HTR-8/SVneo (cell line): Measurements from ENCODE around the gene SIKE1.
"Not testable (repeated sequence)": the region's sequence is repeated elsewhere in the genome, so short reads cannot be mapped to it uniquely, and the experiment has no call there.

Experiments
- DNase-seq: peaks from one replicate; pipeline ENCODE4 v3.0.0; 2011; ENCODE audit warnings: low spot score, mixed read lengths; ENCODE audit not compliant: insufficient read length
- FAIRE-seq: peaks from 2 replicates; lab custom pipeline; 2011; peaks lifted over from hg19 to GRCh38; lab: Jason Lieb, UNC

Gene SIKE1

DNA sequence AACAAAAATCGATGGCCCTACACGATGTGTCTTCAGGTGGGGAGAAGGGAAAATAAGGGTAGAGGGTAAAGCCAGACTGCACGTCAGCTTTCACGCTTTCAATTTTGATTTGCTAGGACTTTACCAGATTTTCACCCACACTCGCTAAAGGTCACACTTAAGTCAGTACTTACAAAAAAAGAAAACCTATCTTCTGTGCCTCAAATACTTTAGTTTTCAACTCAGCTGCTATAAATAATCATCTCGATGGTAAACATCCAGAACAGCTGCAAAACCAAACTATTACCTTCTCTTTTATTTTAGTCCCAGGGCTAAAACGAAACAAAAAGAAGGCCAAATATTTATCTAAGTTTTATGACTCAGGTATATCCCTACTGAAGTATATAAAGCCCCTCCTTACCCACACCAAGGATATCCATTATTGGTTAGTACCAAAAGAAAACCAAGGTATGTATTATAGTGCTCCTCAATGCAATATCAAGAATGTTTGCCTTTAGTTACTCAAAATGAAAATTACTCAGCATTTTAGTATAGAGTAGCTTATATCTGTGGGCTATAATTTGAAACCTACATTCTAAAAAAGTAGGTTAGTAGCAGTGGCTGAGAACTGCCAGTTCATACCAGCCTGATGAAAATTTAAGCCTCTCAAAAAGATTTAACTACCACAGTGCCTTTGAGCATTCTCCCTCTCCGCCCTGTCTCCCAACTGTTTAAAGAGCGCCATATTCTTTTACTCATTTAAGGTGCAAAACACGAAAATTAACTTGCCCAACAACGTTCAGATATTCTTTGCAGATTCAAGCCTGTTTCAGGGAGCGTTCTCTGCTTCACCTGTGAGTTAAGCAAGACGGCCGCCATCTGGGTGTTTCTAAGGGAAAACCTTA is 24.2 kb downstream of the SIKE1 start:
- FAIRE-seq (no peak), DNase-seq (no peak)

GRCh38 chr1:114755006-114755931 is 25.2 kb downstream of the SIKE1 start:
- FAIRE-seq (no peak), DNase-seq (no peak)

DNA sequence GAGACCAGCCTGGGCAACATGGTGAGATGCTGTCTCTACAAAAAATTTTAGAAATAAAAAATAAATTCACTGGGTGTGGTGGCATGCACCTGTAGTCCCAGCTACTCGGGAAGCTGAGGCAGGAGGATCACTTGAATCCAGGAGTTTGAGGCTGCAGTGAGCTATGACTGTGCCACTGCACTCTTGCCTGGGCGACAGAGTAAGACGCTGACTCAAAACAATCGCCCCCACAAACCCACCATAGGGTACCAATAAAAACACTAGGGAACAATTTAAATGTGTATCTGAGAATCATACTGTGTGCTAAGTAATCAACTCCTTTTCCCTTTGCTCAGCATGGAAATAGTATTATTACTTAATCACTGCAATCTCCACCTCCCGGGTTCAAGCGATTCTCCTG is 26.8 kb downstream of the SIKE1 start:
- FAIRE-seq, DNase-seq: not testable (repeated sequence)

- FAIRE-seq (no peak), DNase-seq (no peak)
Measured at GRCh38 chr1:114753143-114753542, 27.3 kb downstream of the SIKE1 start.

- FAIRE-seq (no peak), DNase-seq (no peak)
Measured at GRCh38 chr1:114750780-114751179, 29.7 kb downstream of the SIKE1 start.

DNA sequence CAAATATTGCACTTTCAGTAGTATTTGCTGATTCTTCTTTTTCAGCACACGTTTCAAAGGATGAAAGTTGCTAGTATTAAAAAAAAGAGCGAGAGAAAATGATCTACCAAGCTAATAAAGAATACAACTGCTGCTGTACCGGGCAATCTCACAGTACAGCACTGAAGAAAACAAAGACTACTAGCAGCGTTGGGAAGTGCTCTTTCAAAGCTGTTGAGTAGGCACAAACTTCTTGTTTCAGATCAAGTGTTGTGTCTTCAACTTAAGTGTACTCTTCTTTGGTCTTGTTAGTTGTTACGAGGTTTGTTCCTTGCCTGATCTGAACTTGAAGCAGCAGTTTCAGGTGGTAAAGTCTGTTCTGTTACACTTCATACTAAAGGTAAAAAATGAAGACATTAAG is 30.6 kb downstream of the SIKE1 start:
- DNase-seq (no peak), FAIRE-seq (no peak)

- no peak for DNase-seq
- FAIRE-seq: no peak
Measured at GRCh38 chr1:114746450-114747121, 33.9 kb downstream of the SIKE1 start.

DNA sequence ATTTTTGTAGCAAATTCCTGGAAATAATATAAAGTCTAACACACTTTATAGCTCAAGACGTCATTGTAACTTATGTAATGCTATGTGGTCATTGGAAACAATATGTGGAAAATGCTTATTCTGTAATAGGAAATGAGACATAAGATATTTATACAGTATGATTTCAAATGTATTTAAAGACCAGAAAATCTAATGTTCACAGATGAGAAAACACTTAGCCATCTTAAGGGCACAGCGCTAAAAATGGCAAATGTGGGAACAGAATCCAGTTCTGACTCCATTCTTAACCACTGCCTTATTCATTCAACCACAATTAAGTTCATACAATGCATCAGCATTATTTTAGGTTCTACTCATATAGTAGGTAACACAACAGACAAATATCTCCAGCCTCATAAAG is 35.2 kb downstream of the SIKE1 start:
- FAIRE-seq (no peak), DNase-seq (no peak)

DNA sequence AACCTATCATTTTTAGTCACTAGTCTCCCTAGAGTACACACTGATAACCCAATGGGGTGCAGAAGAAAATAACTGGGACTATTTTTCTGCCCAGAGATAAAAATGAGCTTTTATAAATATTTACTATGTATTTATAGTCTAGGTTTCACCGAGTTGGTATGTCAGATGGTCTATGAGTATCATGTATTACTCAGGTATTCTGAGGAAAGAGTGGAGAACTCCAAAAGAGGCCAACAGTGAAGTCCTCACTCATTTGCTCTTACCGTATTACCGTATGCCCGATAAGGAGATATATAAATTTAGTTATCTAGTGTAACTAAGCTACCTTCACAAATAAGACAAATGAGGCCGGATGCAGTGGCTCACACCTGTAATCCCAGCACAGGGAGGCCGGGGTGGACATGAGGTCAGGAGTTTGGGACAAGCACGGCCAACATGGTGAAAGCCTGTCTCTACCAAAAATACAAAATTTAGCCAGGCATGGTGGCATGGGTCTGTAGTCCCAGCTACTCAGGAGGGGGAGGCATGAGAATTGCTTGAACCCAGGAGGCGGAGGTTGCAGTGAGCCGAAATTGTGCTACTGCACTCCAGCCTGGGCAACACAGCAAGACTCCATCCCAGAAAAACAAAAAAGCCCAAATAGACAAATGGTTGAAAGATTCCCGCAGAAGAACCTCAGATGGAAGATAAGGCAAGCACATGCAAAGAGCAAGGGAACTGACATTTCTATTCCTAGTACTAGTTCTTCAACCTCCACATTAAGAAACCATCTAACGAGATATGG is 38.3 kb downstream of the SIKE1 start:
- FAIRE-seq: no peak

DNA sequence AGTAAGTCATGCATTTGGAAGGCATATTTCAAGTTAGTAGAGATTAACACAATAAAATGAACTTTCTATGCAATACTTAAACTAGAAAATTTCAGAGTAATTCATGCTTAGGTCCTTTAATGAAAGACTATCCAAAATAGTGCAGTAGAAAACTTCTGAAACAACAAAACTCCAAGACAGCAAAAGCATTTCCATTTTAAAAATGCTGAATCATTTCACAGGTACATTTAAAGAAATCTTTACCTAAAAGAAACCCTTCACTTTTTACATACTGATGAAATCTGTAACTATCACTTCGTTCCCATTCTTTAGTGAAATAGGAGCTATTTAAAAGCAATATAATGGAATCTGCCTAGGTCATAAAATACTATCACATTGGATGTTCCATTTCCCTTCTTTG is 40.2 kb downstream of the SIKE1 start:
- FAIRE-seq: no peak
- DNase-seq: no peak

More for the DNA sequence above, 38.3 kb downstream of the SIKE1 start:
- DNase-seq: no peak

DNA sequence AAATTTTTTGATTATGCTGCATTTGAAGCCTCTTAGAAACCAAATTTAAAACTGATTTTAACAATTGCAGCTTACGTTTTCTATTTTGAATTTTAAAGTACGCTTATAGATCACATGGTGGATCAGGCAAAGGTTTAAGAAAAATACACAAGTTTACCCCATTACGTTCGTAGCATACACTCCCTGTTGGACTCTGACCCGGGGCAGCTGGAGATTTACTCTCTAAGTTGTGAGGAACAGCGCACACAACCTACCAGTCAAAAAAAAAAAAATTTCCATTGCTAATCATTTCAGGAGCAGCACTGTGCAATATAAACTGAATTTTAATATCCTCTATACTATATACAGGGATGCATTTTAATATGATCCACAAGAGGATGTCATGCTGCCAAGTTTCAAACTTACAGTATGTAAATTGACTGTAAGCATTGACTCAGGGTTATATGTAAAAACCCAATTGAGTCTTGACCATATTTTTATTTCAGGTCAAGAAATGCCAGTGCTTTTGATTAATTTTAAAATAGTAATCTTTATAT is 43.1 kb downstream of the SIKE1 start:
- no peak for FAIRE-seq

GRCh38 chr1:114735479-114735878 is 45.0 kb downstream of the SIKE1 start:
- FAIRE-seq (no peak), DNase-seq (no peak)

More for the DNA sequence above, 43.1 kb downstream of the SIKE1 start:
- no peak for DNase-seq

DNA sequence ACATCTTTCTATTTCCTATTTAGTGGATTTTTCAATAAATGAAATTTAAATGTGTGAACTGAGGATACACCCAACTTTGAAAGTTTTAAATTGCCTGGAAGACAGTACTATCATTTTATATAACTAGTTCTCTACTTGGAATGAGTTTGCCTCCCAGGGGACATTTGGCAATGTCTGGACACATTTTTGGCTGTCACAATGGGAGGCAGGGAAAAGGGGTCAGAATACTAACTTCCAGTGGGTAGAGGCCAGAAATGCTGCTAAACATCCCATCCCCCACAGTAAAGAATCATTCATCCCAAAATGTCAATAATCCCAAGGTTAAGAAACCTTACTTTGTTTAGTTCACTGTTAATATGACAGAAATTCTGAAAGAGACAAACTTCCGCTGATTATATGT is 50.7 kb downstream of the SIKE1 start:
- DNase-seq (no peak), FAIRE-seq (no peak)

DNA sequence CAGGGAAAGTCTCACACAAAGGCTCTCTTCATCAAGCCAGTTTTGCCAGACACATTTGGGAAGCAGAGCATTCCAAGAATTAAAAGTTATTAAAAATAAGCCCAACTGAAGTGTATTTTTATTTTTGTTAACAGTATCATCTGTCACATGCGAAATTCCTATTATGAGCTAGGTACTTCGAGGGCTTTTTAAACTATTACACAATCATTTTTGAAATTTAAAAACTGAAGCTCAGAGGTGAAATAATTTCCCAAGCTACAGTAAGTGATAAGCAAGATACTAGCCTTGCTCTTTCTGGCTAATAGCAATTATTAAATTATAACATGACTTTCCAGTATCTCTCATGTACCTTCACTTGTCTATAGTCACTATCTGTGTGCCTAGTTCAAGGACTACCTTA is 51.9 kb downstream of the SIKE1 start:
- DNase-seq: no peak
- FAIRE-seq: no peak

GRCh38 chr1:114725230-114725629 is 55.3 kb downstream of the SIKE1 start:
- no peak for DNase-seq
- no peak for FAIRE-seq

DNA sequence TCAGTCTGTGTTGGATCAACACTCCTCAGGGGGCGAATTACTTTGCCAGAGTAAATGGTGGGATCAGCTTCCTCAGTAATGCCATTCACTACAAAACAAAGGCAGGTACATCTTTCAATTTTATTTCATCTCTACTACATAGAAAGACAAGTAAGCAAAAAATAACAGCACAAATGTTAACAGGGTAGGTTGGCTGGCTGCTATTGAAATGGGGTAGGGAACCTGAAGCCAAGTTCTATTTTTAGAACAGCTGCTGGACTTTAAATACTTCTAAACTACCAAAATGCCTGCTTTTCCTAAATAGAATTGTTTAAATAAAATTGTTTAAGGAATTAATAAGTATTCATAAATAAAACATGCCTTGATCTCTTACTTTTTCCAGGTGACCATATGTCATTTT is 56.6 kb downstream of the SIKE1 start:
- FAIRE-seq (no peak), DNase-seq (no peak)

DNA sequence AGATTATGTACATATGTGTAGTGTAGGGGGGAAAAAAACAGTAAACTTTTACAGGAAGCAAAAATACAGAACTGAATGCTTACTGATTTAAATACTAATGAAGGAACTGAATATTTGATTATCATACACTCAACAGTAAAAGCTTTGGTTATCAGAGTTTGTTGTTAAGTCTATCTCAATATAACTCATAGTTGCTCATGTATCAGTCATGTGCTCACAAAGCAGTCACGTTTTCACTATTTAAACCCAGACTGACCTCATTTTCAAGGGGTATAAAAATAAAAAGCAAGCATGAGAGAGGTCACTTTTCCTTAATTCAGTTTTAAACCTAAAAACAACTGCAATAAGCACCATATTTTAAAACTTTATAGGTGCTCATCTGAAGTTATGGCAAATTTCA is 57.0 kb downstream of the SIKE1 start:
- FAIRE-seq: no peak

GRCh38 chr1:114720492-114720891 is 60.0 kb downstream of the SIKE1 start:
- no peak for FAIRE-seq
- no peak for DNase-seq

More for the DNA sequence above, 57.0 kb downstream of the SIKE1 start:
- DNase-seq: no peak
